NCI-H82 treated with DMSO at 0.1 percent for 48 hours (cell line): ENCODE data around the gene NPTX2.

Source experiments
- DNase-seq: peaks from one replicate; lab custom pipeline; 2025; ENCODE audit not compliant: unreplicated experiment; lab: John Stamatoyannopoulos, UW

Gene NPTX2

DNA sequence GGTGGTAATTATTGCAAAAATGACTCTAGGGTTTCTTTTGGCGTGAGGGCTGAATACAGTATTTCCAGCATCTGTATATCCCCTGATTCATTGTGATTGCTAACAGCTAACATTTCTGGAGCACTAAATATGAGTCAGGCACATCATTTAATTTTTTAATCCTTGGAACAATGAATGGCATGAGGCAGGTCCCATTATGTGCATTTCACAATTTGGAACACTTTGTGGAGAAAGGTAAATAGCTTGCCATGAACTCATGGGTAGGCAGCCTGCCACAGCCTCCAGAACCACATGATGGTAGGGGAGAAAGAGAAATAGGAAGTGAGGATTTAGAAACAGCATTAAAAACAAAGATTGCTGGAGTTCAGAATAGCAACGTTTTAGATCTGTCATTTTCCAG is 1.7 kb downstream of the NPTX2 start:
- DNase-seq = no peak

GRCh38 chr7:98619450-98620321 is 2.6 kb downstream of the NPTX2 start:
- no peak for DNase-seq

DNA sequence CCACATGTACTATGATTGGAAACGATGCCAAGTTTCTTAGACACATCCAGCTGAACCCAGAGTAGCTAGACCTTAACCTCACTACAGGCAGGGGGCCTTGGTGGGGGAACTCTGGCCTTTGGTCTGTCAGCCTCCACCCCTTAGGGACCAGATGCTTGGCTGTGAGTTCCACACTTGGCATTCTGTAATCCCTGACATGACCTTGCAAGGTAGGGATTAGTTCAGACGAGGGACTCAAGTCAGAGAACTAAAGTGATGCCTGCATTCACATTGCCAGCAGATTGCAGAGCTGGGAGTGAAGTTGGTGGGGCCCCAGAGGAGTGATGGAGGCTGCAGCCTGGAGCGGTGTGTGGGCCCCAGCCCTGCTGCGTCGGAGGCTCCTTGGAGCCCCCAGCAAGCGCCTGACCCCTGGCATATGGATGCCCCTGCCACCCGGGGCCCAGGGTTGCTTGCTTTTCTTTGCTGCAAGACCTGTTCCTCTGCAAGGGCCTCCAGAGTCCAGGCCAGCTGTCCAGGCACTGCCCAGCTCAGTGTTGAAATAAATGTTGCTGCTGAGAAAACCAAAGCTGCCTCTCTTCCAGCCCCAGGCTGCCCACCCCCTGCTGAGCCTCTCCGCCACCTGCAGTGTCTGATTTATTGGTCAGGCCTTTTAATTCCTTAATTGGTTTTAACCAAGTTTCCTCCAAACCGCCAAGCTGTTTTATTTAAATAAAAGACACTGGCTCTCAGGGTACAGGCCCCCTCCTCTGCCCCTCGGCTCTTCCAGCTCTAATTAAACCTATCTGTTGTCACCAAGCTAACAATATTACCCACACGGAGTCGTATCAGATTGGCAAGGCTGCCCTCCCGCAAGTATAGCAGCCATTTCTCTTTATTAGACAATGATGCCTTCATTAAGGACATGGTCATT is 4.7 kb downstream of the NPTX2 start:
- peak; percentile 88 for DNase-seq

DNA sequence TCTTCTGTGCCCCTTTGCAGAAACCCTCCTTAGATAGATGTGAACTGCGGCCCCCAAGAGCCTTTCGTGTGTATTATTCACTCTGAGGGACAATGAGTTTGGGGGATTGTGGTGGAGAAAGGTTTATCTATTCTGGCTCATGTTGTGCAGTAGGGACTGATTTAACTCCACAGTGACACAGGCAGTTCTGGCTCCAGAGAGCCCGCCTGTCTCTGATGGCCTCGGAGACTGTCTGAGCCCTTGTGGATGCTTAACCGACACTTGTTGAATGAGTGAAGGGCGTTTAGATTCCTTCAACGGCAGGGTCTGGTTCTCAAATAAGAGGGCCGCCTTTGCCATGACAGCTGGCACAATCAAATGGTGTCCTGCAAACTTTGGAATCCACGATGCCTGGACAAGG is 5.8 kb downstream of the NPTX2 start:
- no peak for DNase-seq

DNA sequence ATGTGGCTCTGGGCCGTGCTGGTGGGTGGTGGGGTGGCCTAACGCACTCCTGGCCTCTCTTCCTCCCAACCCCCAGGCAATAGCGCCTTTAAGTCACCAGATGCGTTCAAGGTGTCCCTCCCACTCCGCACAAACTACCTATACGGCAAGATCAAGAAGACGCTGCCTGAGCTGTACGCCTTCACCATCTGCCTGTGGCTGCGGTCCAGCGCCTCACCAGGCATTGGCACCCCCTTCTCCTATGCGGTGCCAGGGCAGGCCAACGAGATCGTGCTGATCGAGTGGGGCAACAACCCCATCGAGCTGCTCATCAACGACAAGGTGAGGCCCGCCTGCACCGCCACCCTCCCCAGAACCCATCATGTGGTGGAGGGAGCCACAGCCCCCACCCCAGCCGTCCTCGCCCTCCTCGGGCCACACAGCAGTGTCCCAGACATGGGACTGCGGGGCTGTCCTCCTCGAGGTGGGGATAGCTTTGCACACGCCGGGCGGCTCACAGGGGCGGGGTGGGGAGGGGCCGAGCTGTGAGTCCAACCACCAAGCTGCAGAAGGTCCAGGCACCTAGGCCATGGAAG is 7.8 kb downstream of the NPTX2 start:
- no peak for DNase-seq

- no peak for DNase-seq
These were observed 9.7 kb downstream of the NPTX2 start for GRCh38 chr7:98626460-98627412.

- no peak for DNase-seq
These were observed 10.3 kb downstream of the NPTX2 start for GRCh38 chr7:98627413-98627790.

DNA sequence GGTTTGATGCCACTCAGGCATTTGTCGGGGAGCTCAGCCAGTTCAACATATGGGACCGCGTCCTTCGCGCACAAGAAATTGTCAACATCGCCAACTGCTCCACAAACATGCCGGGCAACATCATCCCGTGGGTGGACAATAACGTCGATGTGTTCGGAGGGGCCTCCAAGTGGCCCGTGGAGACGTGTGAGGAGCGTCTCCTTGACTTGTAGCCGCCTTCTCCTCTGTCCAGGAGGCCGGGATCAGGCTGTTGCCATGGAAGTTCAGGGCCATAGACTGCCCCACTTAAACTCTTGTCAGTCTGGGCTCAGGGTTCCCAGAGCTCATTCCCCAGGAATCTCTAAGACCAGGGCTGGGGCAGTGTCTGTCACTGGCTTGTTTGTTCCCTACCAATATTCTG is 11.3 kb downstream of the NPTX2 start:
- no peak for DNase-seq

- no peak for DNase-seq
These were observed 11.9 kb downstream of the NPTX2 start for GRCh38 chr7:98629001-98629431.

DNA sequence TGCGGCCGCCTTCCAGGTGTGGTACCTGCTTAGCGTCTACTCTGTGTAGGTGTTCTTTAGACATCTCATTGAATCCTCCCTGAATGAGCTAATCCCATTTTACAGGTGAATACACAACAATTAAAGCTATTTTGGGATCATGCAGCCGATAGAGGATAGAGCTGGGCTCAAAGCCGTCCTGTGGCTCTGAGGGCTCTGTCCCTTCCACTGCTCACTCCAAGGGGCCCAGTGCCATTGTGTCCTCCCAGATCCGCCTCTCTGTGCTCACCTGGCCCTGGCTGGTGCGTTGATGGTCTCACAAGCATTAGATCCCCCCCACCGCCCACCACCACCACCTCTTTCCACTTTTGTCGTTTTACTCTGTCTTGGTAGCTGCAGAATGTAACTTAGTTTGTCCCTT is 13.1 kb downstream of the NPTX2 start:
- no peak for DNase-seq

DNA sequence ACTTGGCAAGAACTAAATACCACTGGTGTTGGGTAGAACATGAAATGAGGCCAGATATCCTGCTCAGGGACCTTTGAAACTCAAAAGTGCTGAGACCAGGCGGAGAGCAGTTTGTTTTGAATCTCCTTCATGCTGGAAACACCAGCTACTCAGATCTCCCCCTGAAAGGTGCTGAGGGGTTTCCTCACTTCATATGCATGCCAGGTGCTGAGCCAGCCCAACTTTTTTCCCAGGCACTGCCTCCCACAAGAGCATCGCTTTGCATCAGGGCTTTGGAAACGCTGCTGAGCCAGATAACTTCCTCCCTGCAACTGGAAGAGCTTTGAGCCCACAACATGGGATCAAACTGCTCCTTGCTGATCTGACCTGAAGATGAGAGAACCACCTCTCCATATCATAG is 13.7 kb downstream of the NPTX2 start:
- DNase-seq = no peak

GRCh38 chr7:98638853-98639252 is 21.8 kb downstream of the NPTX2 start:
- DNase-seq = no peak

- DNase-seq = no peak
These were observed 23.3 kb downstream of the NPTX2 start for GRCh38 chr7:98640375-98640774.

GRCh38 chr7:98641646-98642500 is 24.8 kb downstream of the NPTX2 start:
- DNase-seq = no peak

DNA sequence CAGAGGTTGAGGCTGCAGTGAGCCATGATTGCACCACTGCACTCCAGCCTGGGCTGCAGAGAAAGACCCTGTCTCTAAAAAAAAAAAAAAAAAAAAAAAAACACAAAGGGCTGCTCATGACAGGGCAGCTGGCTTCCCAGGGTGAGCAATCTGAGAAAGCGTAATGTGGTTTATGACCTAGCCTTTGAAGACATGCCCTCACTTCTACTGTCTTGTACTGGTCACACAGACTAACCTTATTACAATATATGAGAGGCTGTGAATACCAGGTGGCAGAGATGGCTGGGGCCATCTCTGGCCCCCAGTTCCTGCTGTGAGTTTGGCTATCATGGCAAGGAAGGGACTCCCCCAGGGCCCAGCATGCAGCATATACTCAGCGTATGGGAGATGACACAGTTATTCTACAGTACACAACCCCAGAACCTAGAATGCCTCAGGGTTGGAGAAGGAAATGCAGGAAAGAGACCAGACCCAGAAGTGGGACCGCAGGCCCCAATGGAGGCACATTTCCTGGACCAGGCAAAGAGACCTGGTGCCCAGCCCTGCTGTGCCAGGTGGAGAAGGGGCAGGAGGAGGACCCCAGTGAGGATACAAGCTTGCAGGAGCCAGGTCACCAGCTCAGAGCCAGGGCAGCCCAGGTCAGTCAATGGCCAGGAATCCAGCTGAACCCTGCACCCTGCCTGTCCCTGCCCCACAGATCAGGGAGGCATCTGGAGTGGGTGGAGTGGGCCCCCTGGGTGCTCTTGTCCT is 26.3 kb downstream of the NPTX2 start:
- DNase-seq = no peak

DNA sequence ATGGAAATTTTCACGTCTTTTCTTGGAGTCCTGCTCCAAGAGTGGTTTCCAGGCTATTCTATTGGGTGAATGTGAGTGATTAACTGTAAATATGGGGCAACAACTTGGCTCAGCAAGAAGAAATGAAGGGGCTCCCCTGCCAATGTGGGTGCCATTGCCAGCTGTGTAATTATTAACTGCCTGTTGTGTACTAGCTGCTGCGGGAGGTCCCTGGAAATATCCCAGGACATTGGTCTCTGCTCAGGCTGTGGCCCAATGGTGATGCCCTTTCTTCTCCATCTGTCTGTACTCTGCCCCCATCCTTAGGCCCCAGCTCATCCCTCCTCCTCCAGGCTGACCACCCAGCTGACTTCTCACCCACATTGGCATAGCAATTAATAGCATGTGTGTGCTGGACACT is 29.4 kb downstream of the NPTX2 start:
- no peak for DNase-seq

DNA sequence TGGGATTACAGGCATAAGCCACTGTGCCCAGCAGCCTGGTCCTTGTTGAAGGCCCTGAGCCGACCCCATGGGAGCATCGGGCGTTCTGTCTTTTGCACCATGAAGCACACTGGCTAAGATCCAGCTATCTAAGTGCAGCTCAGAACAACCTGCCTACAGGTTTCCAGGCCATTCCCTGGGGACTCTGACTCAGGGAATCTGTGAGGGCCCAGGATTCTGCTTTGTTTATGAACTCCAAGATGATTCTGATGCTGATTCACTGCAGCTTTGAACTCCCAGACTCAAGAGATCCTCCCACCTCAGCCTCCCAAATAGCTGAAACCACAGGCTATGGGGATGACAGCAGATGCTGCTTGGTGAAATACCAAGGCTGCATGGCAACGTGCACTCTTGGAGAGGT is 30.2 kb downstream of the NPTX2 start:
- no peak for DNase-seq

DNA sequence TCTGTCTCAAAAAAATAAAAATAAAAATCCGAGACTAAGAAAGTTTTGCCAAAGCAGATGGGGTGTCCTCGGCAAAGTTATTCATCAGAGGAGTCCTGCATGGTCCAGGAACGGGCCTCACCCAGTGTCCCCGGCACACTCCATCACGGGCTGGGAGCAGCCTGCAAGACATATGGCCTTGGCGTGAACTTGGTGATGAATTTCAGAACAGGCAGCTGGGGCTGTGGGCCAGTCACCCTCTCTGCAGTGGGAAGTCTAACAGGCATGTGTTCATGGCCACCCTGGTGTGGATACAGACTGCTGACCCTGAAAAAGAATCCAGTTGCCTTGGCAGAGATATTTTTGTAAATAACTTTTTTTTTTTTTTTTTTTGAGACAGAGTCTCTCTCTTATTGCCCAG is 34.7 kb downstream of the NPTX2 start:
- no peak for DNase-seq
